PFSK-1 (cell line): ENCODE data around the gene CT47B1. TPM values are rescaled to one million over a fixed set of nuclear protein-coding genes. Genes with fewer than 3 reads are reported as not detected.
"Not testable (repeated sequence)": the region's sequence is repeated elsewhere in the genome, so short reads cannot be mapped to it uniquely, and the experiment has no call there.

ENCODE experiments used
- FOXP2 ChIP-seq: optimal IDR thresholded peaks from 2 replicates; pipeline ENCODE3; 2011; ENCODE audit warnings: borderline replicate concordance, control low read depth, inconsistent platforms; ENCODE audit not compliant: insufficient read depth; ENCODE audit errors: extremely low read length, extremely low read depth
- POLR2AphosphoS5 ChIP-seq: IDR thresholded peaks from 2 replicates; pipeline ENCODE4 v1.6.1; 2012; ENCODE audit warnings: low read depth, mild to moderate bottlenecking, control low read depth, low read length, moderate library complexity
- REST ChIP-seq, 2 experiments: IDR thresholded peaks; 2 replicates each; pipeline versions ENCODE4 v1.6.1 to v1.8.0; 2011 to 2012; ENCODE audit warnings: low read depth in 2 of 2, low read length in 2 of 2, control low read depth in 1 of 2, inconsistent platforms in 1 of 2, mild to moderate bottlenecking in 1 of 2, moderate library complexity in 1 of 2; ENCODE audit not compliant: insufficient read depth in 1 of 2
- SIN3A ChIP-seq: IDR thresholded peaks from 2 replicates; pipeline ENCODE4 v1.6.1; 2012; ENCODE audit warnings: mild to moderate bottlenecking, low read length, moderate library complexity, borderline replicate concordance; ENCODE audit not compliant: insufficient read depth
- TAF1 ChIP-seq: IDR thresholded peaks from 2 replicates; pipeline ENCODE4 v1.6.1; 2012; ENCODE audit warnings: low read length, control low read depth, borderline replicate concordance; ENCODE audit not compliant: insufficient read depth
- polyA plus RNA-seq: library from polyadenylated mRNA; unstranded; fragments of >200 nt; gene quantifications from one replicate; pipeline ENCODE4 v1.2.1, GENCODE V29; 2012; ENCODE audit warnings: low read depth, missing spikeins; ENCODE audit not compliant: insufficient read length

Gene CT47B1
- polyA plus RNA-seq: not detected

DNA sequence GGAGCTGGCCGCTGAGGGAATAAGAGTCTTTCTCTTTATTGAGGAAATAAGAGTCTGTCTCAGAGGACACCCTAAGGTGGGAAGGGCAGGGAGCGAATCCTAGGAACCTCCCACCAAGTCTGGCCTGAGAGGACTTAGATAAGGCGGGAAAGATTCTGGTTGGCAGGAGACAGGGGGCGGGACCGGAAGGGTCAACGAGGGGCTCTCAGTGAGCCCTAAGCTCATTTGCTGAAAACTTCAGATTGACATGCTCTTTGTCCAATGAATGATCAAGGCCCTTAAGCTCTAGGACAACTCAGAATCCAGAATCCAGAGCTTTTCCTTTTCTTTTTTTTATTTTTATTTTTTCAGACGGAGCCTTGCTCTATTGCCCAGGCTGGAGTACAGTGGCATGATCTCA lies at the start of gene CT47B1:
TSS of gene CT47B1 (minus strand) at position 101 of the 400 bp plus-strand sequence. CDS start 196 bp downstream, outside the sequence.
- not testable (repeated sequence) for TF ChIP-seq REST (IDR thresholded peaks at IDR 0.05; ENCODE audit: insufficient read depth in 1 of 2, low read depth in 2 of 2, low read length in 2 of 2); TAF1; FOXP2

- TF ChIP-seq REST (IDR thresholded peaks at IDR 0.05; ENCODE audit: insufficient read depth in 1 of 2, low read depth in 2 of 2, low read length in 2 of 2) (no peak), POLR2AphosphoS5 (no peak), FOXP2 (no peak), SIN3A (no peak), TAF1 (no peak)
These were observed 748 bp downstream of the CT47B1 start for GRCh38 chrX:120874678-120875557.

DNA sequence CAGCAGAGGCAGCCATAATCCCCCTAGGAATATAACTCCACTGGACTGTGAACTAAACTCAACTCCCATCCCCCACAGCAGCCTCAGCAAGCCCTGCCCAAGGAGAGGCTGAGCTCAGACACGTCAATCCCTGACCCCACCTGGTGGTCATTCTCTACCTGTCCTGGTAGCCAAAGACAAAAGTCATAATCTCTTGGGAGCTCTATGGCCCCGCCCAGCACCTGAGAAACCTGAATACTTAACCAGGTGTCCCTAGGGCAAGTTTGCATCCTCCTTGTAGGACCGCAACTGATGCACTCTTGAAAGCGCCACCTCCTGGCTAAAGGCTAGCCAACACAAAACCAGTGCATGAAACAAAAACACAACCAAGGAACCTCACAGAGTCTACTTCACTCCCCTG lies 18.4 kb downstream of the CT47B1 start:
- TF ChIP-seq POLR2AphosphoS5 (no peak), FOXP2 (no peak), REST (IDR thresholded peaks at IDR 0.05; ENCODE audit: insufficient read depth in 1 of 2, low read depth in 2 of 2, low read length in 2 of 2) (no peak), SIN3A (no peak), TAF1 (no peak)

GRCh38 chrX:120840827-120841226 lies 34.8 kb downstream of the CT47B1 start:
- no peak for TF ChIP-seq FOXP2
- no peak for TF ChIP-seq REST (IDR thresholded peaks at IDR 0.05; ENCODE audit: insufficient read depth in 1 of 2, low read depth in 2 of 2, low read length in 2 of 2)
- TF ChIP-seq TAF1: no peak
- no peak for TF ChIP-seq SIN3A
- no peak for TF ChIP-seq POLR2AphosphoS5

DNA sequence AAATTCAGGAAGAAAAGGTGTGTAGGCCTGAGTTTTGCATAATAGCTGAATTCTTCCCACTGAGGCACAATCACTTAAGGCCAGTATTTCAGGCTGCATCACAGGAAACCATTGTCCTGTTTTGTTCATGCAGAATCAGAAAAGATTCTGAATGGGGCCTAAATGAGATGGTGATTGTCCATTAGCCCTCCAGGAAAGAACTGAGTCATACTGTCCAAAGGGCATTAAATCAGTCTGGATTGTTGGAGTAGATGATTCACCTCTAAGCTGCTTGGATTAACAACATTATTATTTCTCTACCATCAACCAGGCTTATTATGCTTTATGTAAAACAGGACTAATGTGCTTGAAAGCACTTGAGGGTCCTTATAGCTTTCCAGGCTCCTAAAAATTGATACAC lies 36.2 kb downstream of the CT47B1 start:
- TF ChIP-seq TAF1 (no peak), REST (IDR thresholded peaks at IDR 0.05; ENCODE audit: insufficient read depth in 1 of 2, low read depth in 2 of 2, low read length in 2 of 2) (no peak), POLR2AphosphoS5 (no peak), FOXP2 (no peak), SIN3A (no peak)
